K562 (cell line): ENCODE measurements around the gene SLC7A11. TPM values are rescaled to one million over a fixed set of nuclear protein-coding genes. Genes with fewer than 3 reads are reported as not detected.

Source experiments
- ATAC-seq: fragments of 200-7000 bp; cut with Tn5 transposase; 3 replicates; pipeline ENCODE4 v1.9.1; 2020; ENCODE audit warnings: moderate library complexity
- Bru-seq: library from RNA; stranded (reverse); fragments of 400-500 nt; gene quantifications from one replicate; lab custom pipeline; 2021; lab: Mats Ljungman, UMichigan
- BruChase-seq, 2 experiments: library from RNA; stranded (reverse); fragments of 400-500 nt; gene quantifications; one replicate each; lab custom pipeline; 2021; lab: Mats Ljungman, UMichigan
- BruUV-seq: library from RNA; stranded (reverse); fragments of 400-500 nt; replicated peaks from 2 replicates; lab custom pipeline; 2021; lab: Mats Ljungman, UMichigan
- CTCF ChIA-PET: fragments of 300-600 bp; formaldehyde crosslinking; extraction: SDS; loops from one replicate; lab custom pipeline; 2021; ENCODE audit warnings: low intra/inter-chr PET ratio; lab: Yijun Ruan, JAX
- POLR2A ChIA-PET: fragments of 300-600, 350-650 bp; sonication (Branson Sonifier 250); formaldehyde crosslinking; extraction: SDS; loops from one replicate; lab custom pipeline; 2021; ENCODE audit warnings: antibody characterized with exemption, inconsistent platforms; lab: Yijun Ruan, JAX
- DNase-seq, 4 experiments: peaks; one replicate each; pipeline versions ENCODE4 v3.0.0 to v3.0.0-alpha.2; 2011 to 2018; ENCODE audit warnings: low spot score in 3 of 4, mixed read lengths in 3 of 4; ENCODE audit errors: extremely low read depth in 1 of 4
- FAIRE-seq: peaks from 2 replicates; lab custom pipeline; 2011; peaks lifted over from hg19 to GRCh38; lab: Jason Lieb, UNC
- H2AFZ ChIP-seq: 2 replicates; pipeline ENCODE4 v1.6.0; 2011; ENCODE audit warnings: low read depth, low read length, control low read depth, inconsistent platforms
- H3K27ac ChIP-seq: fragments of 200-600 bp; 3 replicates; pipeline ENCODE4 v1.8.0; 2011; ENCODE audit warnings: low read depth, mild to moderate bottlenecking, control low read depth, inconsistent platforms, low read length, moderate library complexity, mixed read lengths; ENCODE audit errors: extremely low read depth
- H3K27me3 ChIP-seq, 2 experiments: fragments of 300-600 bp in 1 of 2; 2 replicates in 1 of 2; 3 replicates in 1 of 2; pipeline versions ENCODE4 v1.6.0 to v1.8.0; 2011; ENCODE audit warnings: inconsistent platforms in 2 of 2, low read length in 2 of 2, mild to moderate bottlenecking in 1 of 2, mixed read lengths in 1 of 2, moderate library complexity in 1 of 2; ENCODE audit not compliant: control insufficient read depth in 2 of 2, insufficient read depth in 2 of 2
- H3K36me3 ChIP-seq: fragments of 300-600 bp; 3 replicates; pipeline ENCODE4 v1.8.0; 2011; ENCODE audit warnings: mild to moderate bottlenecking, low read length, inconsistent platforms; ENCODE audit not compliant: control insufficient read depth, insufficient read depth
- H3K4me1 ChIP-seq, 2 experiments: fragments of 200-600 bp in 1 of 2; replicated peaks in 1 of 2; 2 replicates in 1 of 2; 3 replicates in 1 of 2; pipeline versions ENCODE4 v1.5.1 to v1.8.0; 2011; ENCODE audit warnings: inconsistent platforms in 2 of 2, low read length in 2 of 2, mild to moderate bottlenecking in 1 of 2, mixed read lengths in 1 of 2, moderate library complexity in 1 of 2; ENCODE audit not compliant: control insufficient read depth in 2 of 2, insufficient read depth in 2 of 2
- H3K4me2 ChIP-seq: 2 replicates; pipeline ENCODE4 v1.6.1; 2011; ENCODE audit warnings: low read length, control low read depth, inconsistent platforms, mixed read lengths; ENCODE audit not compliant: insufficient read depth
- H3K4me3 ChIP-seq: fragments of 200-600 bp; sonication (generic), shearing (Covaris generic); 2 replicates; pipeline ENCODE4 v1.5.1; 2016; ENCODE audit warnings: control low read depth, inconsistent platforms
- H3K79me2 ChIP-seq: fragments of 200-600 bp; 3 replicates; pipeline ENCODE4 v1.8.0; 2011; ENCODE audit warnings: low read length, inconsistent platforms; ENCODE audit not compliant: control insufficient read depth, insufficient read depth
- H3K9ac ChIP-seq, 2 experiments: 2 replicates each; pipeline versions ENCODE4 v1.6.0 to v1.6.1; 2011; ENCODE audit warnings: low read depth in 2 of 2, low read length in 2 of 2, control low read depth in 1 of 2, inconsistent platforms in 1 of 2, mild to moderate bottlenecking in 1 of 2, mixed read lengths in 1 of 2; ENCODE audit not compliant: insufficient read depth in 1 of 2
- H3K9me1 ChIP-seq: one replicate; pipeline ENCODE4 v1.6.0; 2011; ENCODE audit warnings: inconsistent platforms, mild to moderate bottlenecking, low read length, moderate library complexity; ENCODE audit not compliant: control insufficient read depth, insufficient read depth
- H3K9me3 ChIP-seq: replicated peaks from 2 replicates; pipeline ENCODE4 v1.5.1; 2011; ENCODE audit warnings: low read depth, low read length, inconsistent platforms; ENCODE audit not compliant: control insufficient read depth, insufficient read depth
- H4K20me1 ChIP-seq: replicated peaks from 2 replicates; pipeline ENCODE4 v1.6.1; 2011; ENCODE audit warnings: low read length, inconsistent platforms, mixed read lengths; ENCODE audit not compliant: control insufficient read depth, insufficient read depth
- BRD4 ChIP-seq: fragments of 200-600 bp; sonication (generic); IDR thresholded peaks from 2 replicates; pipeline ENCODE4 v1.6.1; 2017; ENCODE audit warnings: inconsistent platforms
- CBFA2T2 ChIP-seq: fragments of 450-650 bp; conservative IDR thresholded peaks from 2 replicates; pipeline ENCODE4 v1.6.1; 2017; ENCODE audit warnings: mild to moderate bottlenecking
- CBFA2T3 ChIP-seq: fragments of 450-650 bp; IDR thresholded peaks from 2 replicates; pipeline ENCODE4 v1.6.1; 2017
- E2F4 ChIP-seq: sonication (generic); formaldehyde crosslinking; IDR thresholded peaks from 2 replicates; pipeline ENCODE4 v1.8.0; 2022; ENCODE audit warnings: mild to moderate bottlenecking, low read depth, missing genetic modification reagents
- MAFG ChIP-seq: fragments of 450-650 bp; conservative IDR thresholded peaks from 2 replicates; pipeline ENCODE4 v1.6.1; 2016; ENCODE audit warnings: missing genetic modification characterization, missing compliant biosample characterization
- PRDM10 ChIP-seq: fragments of 450-650 bp; IDR thresholded peaks from 2 replicates; pipeline ENCODE4 v1.6.1; 2018; ENCODE audit not compliant: partially characterized antibody
- ZC3H8 ChIP-seq: fragments of 450-650 bp; IDR thresholded peaks from 2 replicates; pipeline ENCODE4 v1.6.1; 2017
- ZNF121 ChIP-seq: sonication (generic); formaldehyde crosslinking; conservative IDR thresholded peaks from 2 replicates; pipeline ENCODE4 v1.8.0; 2022; ENCODE audit warnings: missing genetic modification reagents
- ZNF143 ChIP-seq: sonication (generic); formaldehyde crosslinking; IDR thresholded peaks from 2 replicates; pipeline ENCODE4 v1.9.0; 2022; ENCODE audit warnings: mild to moderate bottlenecking, missing genetic modification reagents
- ZNF146 ChIP-seq: IDR thresholded peaks from one replicate; pipeline ENCODE4 v1.6.1; 2018; ENCODE audit warnings: missing compliant biosample characterization; ENCODE audit not compliant: unreplicated experiment
- ZNF217 ChIP-seq: sonication (generic); formaldehyde crosslinking; IDR thresholded peaks from 2 replicates; pipeline ENCODE4 v1.8.0; 2022; ENCODE audit warnings: mild to moderate bottlenecking, missing genetic modification reagents
- WGBS: fragments of 100-300 bp; shearing (Covaris generic); methylation state at CpG from one replicate; pipeline ENCODE4 v1.1.6; 2016; ENCODE audit warnings: low coverage, mixed read lengths; ENCODE audit not compliant: insufficient coverage; ENCODE audit errors: missing lambda C conversion rate; 5-methylcytosine and 5-hydroxymethylcytosine counted together
- in situ Hi-C: fragments of 300-500 bp; cut with MboI; formaldehyde crosslinking; loops from 4 replicates; pipeline ENCODE4 v1.15.0; 2018; ENCODE audit warnings: inconsistent platforms, mixed read lengths
- intact Hi-C: fragments of 100-400 bp; cut with micrococcal nuclease; formaldehyde crosslinking; loops from 2 replicates; pipeline ENCODE4 v1.14.2; 2022
- long read RNA-seq, 3 experiments: library from polyadenylated mRNA in 2 of 3; library from RNA in 1 of 3; unstranded in 2 of 3; stranded (forward) in 1 of 3; transcript quantifications; one replicate each; pipeline ENCODE4 v2.0.0, GENCODE V29; 2019 to 2022
- polyA minus RNA-seq, 3 experiments: library from RNA; depleted of rRNA, polyadenylated mRNA; stranded (reverse); fragments of >200 nt; gene quantifications; 2 replicates each; pipeline ENCODE4 v1.2.3, GENCODE V29; 2011
- polyA plus RNA-seq, 8 experiments: library from polyadenylated mRNA; depleted of rRNA in 4 of 8; stranded (reverse) in 5 of 8; unstranded in 3 of 8; fragments of >200 nt; fragmentation: Nextera tagmentation in 2 of 8; fragmentation: Illumina TruSeq in 1 of 8; extraction: Ambion mirVana in 2 of 8; extraction: Trizol in 1 of 8; gene quantifications; 2 replicates each; pipeline versions ENCODE4 v1.2.1 to v1.2.3, GENCODE V29; 2011 to 2014; ENCODE audit warnings: inconsistent platforms in 1 of 8, missing spikeins in 1 of 8
- total RNA-seq, 7 experiments: library from RNA; depleted of rRNA in 6 of 7; stranded (reverse); fragments of >200 nt in 6 of 7; fragmentation: Illumina TruSeq in 2 of 7; extraction: Trizol in 2 of 7; gene quantifications; 2 replicates each; pipeline versions ENCODE4 v1.2.1 to v1.2.3, GENCODE V29; 2011 to 2021; ENCODE audit warnings: low replicate concordance in 1 of 7

The SLC7A11 gene
- total RNA-seq (2011; cell fraction: chromatin; rRNA removed; ENCODE audit: low replicate concordance): 27.5 and 76.5 TPM in 2 replicates
- total RNA-seq (2011; cell fraction: nucleolus; rRNA removed): 16.5 and 25.1 TPM in 2 replicates
- 48.4 and 73.4 TPM in 2 replicates for total RNA-seq (2011; cell fraction: nucleoplasm; rRNA removed)
- total RNA-seq (2014; rRNA removed): 13.0 and 13.1 TPM in 2 replicates
- total RNA-seq (2014; rRNA removed; fragmentation: Illumina TruSeq; extraction: Trizol): 26.1 and 37.6 TPM in 2 replicates
- total RNA-seq (2015; rRNA removed; fragmentation: Illumina TruSeq; extraction: Trizol): 3.5 and 4.5 TPM in 2 replicates
- total RNA-seq (2021): 13.1 and 15.4 TPM in 2 replicates
- 13.9 and 18.6 TPM in 2 replicates for polyA plus RNA-seq (2011; rRNA removed)
- polyA plus RNA-seq (2011; cell fraction: cytosol; rRNA removed): 2.3 and 9.1 TPM in 2 replicates
- polyA plus RNA-seq (2011; cell fraction: nucleus; rRNA removed): 9.7 and 19.0 TPM in 2 replicates
- polyA plus RNA-seq (2012): 4.8 and 19.7 TPM in 2 replicates
- 16.4 and 16.5 TPM in 2 replicates for polyA plus RNA-seq (2014; fragmentation: Illumina TruSeq; extraction: Trizol)
- polyA plus RNA-seq (2014; fragmentation: Nextera tagmentation; extraction: Ambion mirVana): 1 to 10 TPM; 4.7 to 9.1 TPM
- 11.5 and 13.5 TPM in 2 replicates for polyA plus RNA-seq (2014; rRNA removed)
- polyA minus RNA-seq (2011; rRNA and poly(A)+ RNA removed): 25.7 and 42.3 TPM in 2 replicates
- polyA minus RNA-seq (2011; cell fraction: cytosol; rRNA and poly(A)+ RNA removed): 11.0 and 17.2 TPM in 2 replicates
- polyA minus RNA-seq (2011; cell fraction: nucleus; rRNA and poly(A)+ RNA removed): 18.3 and 53.0 TPM in 2 replicates
- Bru-seq, nascent RNA: percentile 96 among the genes with signal in this experiment
- percentile 98 among the genes with signal in this experiment for BruChase-seq, experiment 1, labeled RNA remaining after a 2-hour chase
- percentile 97 among the genes with signal in this experiment for BruChase-seq, experiment 2, labeled RNA remaining after a 6-hour chase
- long read RNA-seq, experiment 1, full-length matches to known transcripts: 7 of 31 reads
- long read RNA-seq, experiment 1, partial matches to known transcripts: 6 of 31 reads
- long read RNA-seq, experiment 1, other reads (novel, unspliced or antisense): 18 of 31 reads
- long read RNA-seq, experiment 2, full-length matches to known transcripts: 2 of 8 reads
- long read RNA-seq, experiment 2, partial matches to known transcripts: 1 of 8 reads
- long read RNA-seq, experiment 2, other reads (novel, unspliced or antisense): 5 of 8 reads
- long read RNA-seq, experiment 3, full-length matches to known transcripts: 3 of 7 reads
- long read RNA-seq, experiment 3, partial matches to known transcripts: 1 of 7 reads
- long read RNA-seq, experiment 3, other reads (novel, unspliced or antisense): 3 of 7 reads

- H4K20me1 ChIP-seq: no peaks in the 10 kb centered on the region
- no peaks in the 10 kb centered on the region for H3K27me3 ChIP-seq
- in situ Hi-C loops: no loop called here
- peaks cover 0 to 11% of the 10 kb centered on the region in 2 experiments; a peak in 4 of 5 replicates for H3K4me1 ChIP-seq
- H3K4me3 ChIP-seq: peak within 1 kb of the TSS; percentile 69
- H3K9me3 ChIP-seq: no peaks in the 10 kb centered on the region
- ChIA-PET POLR2A (interaction anchor here (0.6 to 4.9 kb wide), 17 partner anchors 8 to 1424 kb away, joined by 3 to 40 read pairs (median 3); partner anchors contain the start of gene MGST2), CTCF (no interaction called here)
- peaks cover 48% of the 10 kb centered on the region for H3K79me2 ChIP-seq
- intact Hi-C loops: loop anchor here (2.0 to 10.0 kb wide), 4 partner anchors 197 to 773 kb away; partner anchors contain the start of gene NOCT
- no TSS peak for BruUV-seq
- H3K4me2 ChIP-seq: peak within 1 kb of the TSS; percentile 99
- H3K9ac ChIP-seq: peak within 1 kb of the TSS; percentile 87 to 98
- H3K27ac ChIP-seq: peak within 1 kb of the TSS; percentile 99
- FAIRE-seq (peak; percentile 96), DNase-seq (peak; percentile 65 to 95 (median 74)), ATAC-seq (peak; percentile 81)
- H2AFZ ChIP-seq: peak within 1 kb of the TSS; percentile 99
- no peaks in the 10 kb centered on the region for H3K9me1 ChIP-seq
- H3K36me3 ChIP-seq: no peaks in the 10 kb centered on the region
- 0% methylated on average over 12 of the region's 12 CpGs for WGBS
- TF ChIP-seq ZNF143 (CRISPR knock-in tag) (no peak), CBFA2T2 (no peak), ZNF217 (no peak), ZNF121 (no peak), CBFA2T3 (no peak; the same call in 1 of the 2 replicates), E2F4 (CRISPR knock-in tag) (no peak), PRDM10 (peak; percentile 3), ZNF146 (no peak), MAFG (tag) (peak; percentile 98), ZC3H8 (no peak), BRD4 (no peak; the same call in 1 of the 2 replicates)
These were observed at the start of gene SLC7A11 for GRCh38 chr4:138242076-138242833. Gene SLC7A11, minus strand, starts transcription at chr4:138242349. Its CDS starts 280 bp downstream, at chr4:138242069.
